ENCODE data around the gene SLC30A4.

SLC30A4 gene

GRCh38 chr15:45429941-45430792, 92.4 kb downstream of the SLC30A4 start:
- H3K4me3 ChIP-seq (ENCODE audit: low read depth, low read length) = peak overlapping the region; percentile 58
- peak; percentile 100 for TF ChIP-seq CTCF (IDR thresholded peaks at IDR 0.05; ENCODE audit: low read depth, low read length)
